Measurements from ENCODE around the gene SND1.

Gene SND1

GRCh38 chr7:127872122-127872521 is 220.1 kb downstream of the SND1 start:
- DNase-seq (ENCODE audit: low spot score), result no peak
- TF ChIP-seq CTCF (IDR thresholded peaks at IDR 0.05; ENCODE audit: borderline replicate concordance, control extremely low read depth, extremely low read depth, insufficient read depth, missing control alignments), result no peak
- in situ Hi-C loops (cut with MboI; ENCODE audit: low sequenced_read_pairs, unreplicated experiment), result no loop called here

GRCh38 chr7:127873151-127873550 is 221.2 kb downstream of the SND1 start:
- no peak for TF ChIP-seq CTCF (IDR thresholded peaks at IDR 0.05; ENCODE audit: borderline replicate concordance, control extremely low read depth, extremely low read depth, insufficient read depth, missing control alignments)
- in situ Hi-C loops (cut with MboI; ENCODE audit: low sequenced_read_pairs, unreplicated experiment), result no loop called here
- DNase-seq (ENCODE audit: low spot score), result no peak

- in situ Hi-C loops (cut with MboI; ENCODE audit: low sequenced_read_pairs, unreplicated experiment), result no loop called here
- TF ChIP-seq CTCF (IDR thresholded peaks at IDR 0.05; ENCODE audit: borderline replicate concordance, control extremely low read depth, extremely low read depth, insufficient read depth, missing control alignments), result no peak
- no peak for DNase-seq (ENCODE audit: low spot score)
Measured at GRCh38 chr7:127873715-127874636, 222.0 kb downstream of the SND1 start.

GRCh38 chr7:127874951-127875608 is 223.1 kb downstream of the SND1 start:
- TF ChIP-seq CTCF (IDR thresholded peaks at IDR 0.05; ENCODE audit: borderline replicate concordance, control extremely low read depth, extremely low read depth, insufficient read depth, missing control alignments), result no peak
- in situ Hi-C loops (cut with MboI; ENCODE audit: low sequenced_read_pairs, unreplicated experiment), result no loop called here
- DNase-seq (ENCODE audit: low spot score), result no peak

- DNase-seq (ENCODE audit: low spot score), result no peak
- in situ Hi-C loops (cut with MboI; ENCODE audit: low sequenced_read_pairs, unreplicated experiment), result no loop called here
- TF ChIP-seq CTCF (IDR thresholded peaks at IDR 0.05; ENCODE audit: borderline replicate concordance, control extremely low read depth, extremely low read depth, insufficient read depth, missing control alignments), result no peak
Measured at GRCh38 chr7:127876393-127876792, 224.4 kb downstream of the SND1 start.

- no peak for DNase-seq (ENCODE audit: low spot score)
- no peak for TF ChIP-seq CTCF (IDR thresholded peaks at IDR 0.05; ENCODE audit: borderline replicate concordance, control extremely low read depth, extremely low read depth, insufficient read depth, missing control alignments)
- in situ Hi-C loops (cut with MboI; ENCODE audit: low sequenced_read_pairs, unreplicated experiment), result no loop called here
Measured at GRCh38 chr7:127877951-127878350, 226.0 kb downstream of the SND1 start.

All from GM13976 (cell line).